ENCODE measurements around the gene SLC30A10.

GRCh38 chr1:219928791-219929118 is 398 bp upstream of the SLC30A10 start:
- TF ChIP-seq CTCF (IDR thresholded peaks at IDR 0.05) (no peak), POLR2A (IDR thresholded peaks at IDR 0.05) (no peak)
